Mucosa of stomach (tissue), 1 donor: ENCODE data around the gene VSNL1.

Source experiments
- H3K27me3 ChIP-seq: one replicate; pipeline ENCODE4 v1.7.0; 2013; ENCODE audit warnings: mild to moderate bottlenecking, low read length; ENCODE audit not compliant: control insufficient read depth, insufficient read depth
- H3K36me3 ChIP-seq: one replicate; pipeline ENCODE4 v1.7.0; 2013; ENCODE audit warnings: low read length; ENCODE audit not compliant: control insufficient read depth, insufficient read depth
- H3K4me1 ChIP-seq: one replicate; pipeline ENCODE4 v1.7.0; 2013; ENCODE audit warnings: mild to moderate bottlenecking, low read length; ENCODE audit not compliant: control insufficient read depth, insufficient read depth
- H3K4me3 ChIP-seq: one replicate; pipeline ENCODE4 v1.7.0; 2013; ENCODE audit warnings: low read length
- H3K9ac ChIP-seq: one replicate; pipeline ENCODE4 v1.7.0; 2013; ENCODE audit warnings: mild to moderate bottlenecking, low read length, moderate library complexity
- H3K9me3 ChIP-seq: one replicate; pipeline ENCODE4 v1.7.0; 2013; ENCODE audit warnings: mild to moderate bottlenecking, low read length, moderate library complexity; ENCODE audit not compliant: control insufficient read depth
- donor health status: Pancreatic carcinoma.

VSNL1 gene

DNA sequence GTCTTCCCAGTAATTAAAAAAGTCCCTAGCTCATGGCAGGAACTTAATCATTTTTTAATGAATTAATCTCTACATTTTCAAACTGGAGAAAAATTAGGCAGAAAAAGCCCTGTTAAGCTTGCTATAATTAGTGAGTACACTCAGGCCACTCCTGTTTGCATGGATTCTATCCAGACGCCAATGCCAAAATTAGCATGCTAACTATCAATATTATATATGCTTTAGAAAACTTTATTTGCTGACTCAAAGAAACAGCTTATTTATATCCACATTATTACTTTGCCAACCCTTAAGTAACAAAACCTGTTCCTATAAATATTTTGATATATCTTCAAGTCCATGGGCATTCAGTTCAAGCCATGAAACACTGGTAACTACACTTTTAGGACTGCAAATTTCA lies 122.2 kb downstream of the VSNL1 start:
- Histone ChIP-seq H3K4me1 (no peaks in the 10 kb centered on the region), H3K9me3 (no peaks in the 10 kb centered on the region), H3K27me3 (no peaks in the 10 kb centered on the region), H3K36me3 (peaks cover 3% of the 10 kb centered on the region), H3K4me3 (no peak overlapping the region), H3K9ac (no peak overlapping the region)

DNA sequence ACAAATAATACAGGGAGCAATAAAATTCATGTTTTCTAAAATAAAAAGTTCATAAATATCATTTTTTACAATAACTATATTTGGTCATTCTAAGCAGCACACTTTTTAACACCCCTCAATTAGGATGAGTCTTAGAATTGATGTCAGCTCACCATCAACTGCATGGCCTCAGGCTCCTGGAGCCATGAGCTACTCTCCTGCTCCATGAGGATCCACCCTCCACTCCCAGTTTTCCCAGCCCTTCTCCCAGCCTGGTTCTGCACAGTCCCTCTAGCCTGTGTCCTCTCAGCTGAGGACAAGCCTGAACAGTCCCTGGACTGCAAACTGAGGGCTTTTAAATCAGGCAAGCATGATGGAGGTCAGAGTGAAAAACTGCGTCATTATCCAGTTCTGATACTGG lies 124.0 kb downstream of the VSNL1 start:
- H3K4me3 ChIP-seq, result no peak overlapping the region
- no peaks in the 10 kb centered on the region for H3K4me1 ChIP-seq
- H3K9me3 ChIP-seq, result no peaks in the 10 kb centered on the region
- H3K36me3 ChIP-seq, result peaks cover 9% of the 10 kb centered on the region
- H3K9ac ChIP-seq, result no peak overlapping the region
- no peaks in the 10 kb centered on the region for H3K27me3 ChIP-seq

DNA sequence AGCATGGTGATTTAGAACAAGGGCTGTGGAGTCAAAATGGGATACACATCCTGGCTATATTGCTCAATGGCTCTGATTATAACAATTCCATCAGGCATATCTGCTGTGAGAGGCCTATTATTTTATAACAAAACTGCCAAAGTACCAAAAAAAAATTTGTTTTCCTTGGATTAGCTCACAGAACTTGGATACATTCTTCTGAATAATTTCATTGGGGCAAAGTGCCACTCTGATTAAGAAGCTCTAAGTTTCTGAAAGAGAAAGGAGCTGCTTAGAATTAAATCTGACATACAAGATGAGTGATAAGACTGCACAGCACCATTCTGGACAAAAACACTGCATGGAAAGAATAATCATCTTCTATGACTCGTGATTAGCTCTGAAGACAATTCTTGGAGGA lies 127.4 kb downstream of the VSNL1 start:
- Histone ChIP-seq H3K36me3 (peaks cover 16% of the 10 kb centered on the region), H3K4me1 (no peaks in the 10 kb centered on the region), H3K9me3 (no peaks in the 10 kb centered on the region), H3K4me3 (no peak overlapping the region), H3K27me3 (no peaks in the 10 kb centered on the region), H3K9ac (no peak overlapping the region)

- H3K36me3 ChIP-seq, result peaks cover 13% of the 10 kb centered on the region
- no peak overlapping the region for H3K4me3 ChIP-seq
- no peaks in the 10 kb centered on the region for H3K9me3 ChIP-seq
- H3K4me1 ChIP-seq, result no peaks in the 10 kb centered on the region
- no peaks in the 10 kb centered on the region for H3K27me3 ChIP-seq
- H3K9ac ChIP-seq, result no peak overlapping the region
Observed at GRCh38 chr2:17672583-17673317, 132.3 kb downstream of the VSNL1 start.

GRCh38 chr2:17674817-17675216 lies 134.3 kb downstream of the VSNL1 start:
- Histone ChIP-seq H3K9me3 (no peaks in the 10 kb centered on the region), H3K4me1 (no peaks in the 10 kb centered on the region), H3K36me3 (peaks cover 5% of the 10 kb centered on the region), H3K27me3 (no peaks in the 10 kb centered on the region), H3K9ac (no peak overlapping the region), H3K4me3 (no peak overlapping the region)

GRCh38 chr2:17680119-17680518 lies 139.6 kb downstream of the VSNL1 start:
- no peaks in the 10 kb centered on the region for H3K36me3 ChIP-seq
- H3K27me3 ChIP-seq, result no peaks in the 10 kb centered on the region
- no peaks in the 10 kb centered on the region for H3K9me3 ChIP-seq
- no peaks in the 10 kb centered on the region for H3K4me1 ChIP-seq
- H3K4me3 ChIP-seq, result no peak overlapping the region
- H3K9ac ChIP-seq, result no peak overlapping the region

- Histone ChIP-seq H3K27me3 (no peaks in the 10 kb centered on the region), H3K36me3 (no peaks in the 10 kb centered on the region), H3K9ac (no peak overlapping the region), H3K9me3 (no peaks in the 10 kb centered on the region), H3K4me3 (no peak overlapping the region), H3K4me1 (no peaks in the 10 kb centered on the region)
Observed at GRCh38 chr2:17682098-17682857, 141.8 kb downstream of the VSNL1 start.

GRCh38 chr2:17683981-17684380 lies 143.5 kb downstream of the VSNL1 start:
- Histone ChIP-seq H3K9ac (no peak overlapping the region), H3K4me3 (no peak overlapping the region), H3K4me1 (no peaks in the 10 kb centered on the region), H3K36me3 (no peaks in the 10 kb centered on the region), H3K27me3 (no peaks in the 10 kb centered on the region), H3K9me3 (no peaks in the 10 kb centered on the region)

GRCh38 chr2:17688600-17688999 lies 148.1 kb downstream of the VSNL1 start:
- H3K9me3 ChIP-seq, result no peaks in the 10 kb centered on the region
- no peaks in the 10 kb centered on the region for H3K36me3 ChIP-seq
- H3K4me3 ChIP-seq, result no peak overlapping the region
- no peaks in the 10 kb centered on the region for H3K27me3 ChIP-seq
- no peaks in the 10 kb centered on the region for H3K4me1 ChIP-seq
- H3K9ac ChIP-seq, result no peak overlapping the region

DNA sequence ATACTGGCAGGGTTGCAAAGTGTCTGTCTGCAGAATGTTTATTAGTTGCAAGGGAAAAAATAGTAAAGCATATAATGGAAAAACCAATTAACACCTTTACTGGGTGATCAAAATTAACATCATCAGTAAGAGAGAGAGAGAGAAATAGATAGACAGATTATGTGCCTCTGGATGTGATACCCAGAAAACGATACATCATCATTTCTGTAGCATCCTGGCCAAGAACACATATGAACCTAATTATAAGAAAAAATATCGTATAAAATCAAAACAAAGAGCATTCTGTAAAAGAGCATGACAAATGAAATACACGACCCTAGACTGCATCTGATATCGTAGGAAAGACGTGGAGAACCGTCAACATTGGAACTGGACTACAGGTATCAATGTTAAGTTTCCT lies 148.5 kb downstream of the VSNL1 start:
- Histone ChIP-seq H3K27me3 (no peaks in the 10 kb centered on the region), H3K9ac (no peak overlapping the region), H3K36me3 (no peaks in the 10 kb centered on the region)

DNA sequence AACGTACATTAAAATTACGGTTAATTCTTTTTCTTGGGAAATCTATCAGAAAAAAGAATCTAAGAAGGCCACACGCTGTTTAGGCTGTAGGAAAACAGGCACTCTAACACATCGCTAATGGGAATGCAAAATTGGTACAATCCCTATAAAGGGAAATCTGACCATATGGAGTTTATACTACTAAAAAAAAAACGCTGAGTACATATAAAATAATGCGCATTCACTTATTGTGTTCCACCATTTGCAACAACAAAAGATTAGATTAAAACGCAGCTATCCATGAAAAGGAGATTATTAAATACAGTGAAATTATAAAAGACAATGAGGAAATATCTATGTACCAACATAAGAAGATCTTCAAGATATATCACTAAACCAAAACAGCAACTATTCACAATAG lies 150.3 kb downstream of the VSNL1 start:
- H3K27me3 ChIP-seq, result no peaks in the 10 kb centered on the region
- no peaks in the 10 kb centered on the region for H3K36me3 ChIP-seq
- H3K4me3 ChIP-seq, result no peak overlapping the region
- no peaks in the 10 kb centered on the region for H3K9me3 ChIP-seq
- no peak overlapping the region for H3K9ac ChIP-seq
- no peaks in the 10 kb centered on the region for H3K4me1 ChIP-seq

More for the DNA sequence above, 148.5 kb downstream of the VSNL1 start:
- Histone ChIP-seq H3K4me3 (no peak overlapping the region), H3K4me1 (no peaks in the 10 kb centered on the region), H3K9me3 (no peaks in the 10 kb centered on the region)
